WTC11 (cell line): ENCODE data around the gene GRAMD4. TPM values are rescaled to one million over a fixed set of nuclear protein-coding genes. Genes with fewer than 3 reads are reported as not detected.

ENCODE experiments used
- ATAC-seq: fragments of 200-7000 bp; cut with Tn5 transposase; 2 replicates; pipeline ENCODE4 v1.10.0; 2021; ENCODE audit warnings: mild to moderate bottlenecking, moderate library complexity
- CTCF ChIA-PET: fragments of 300-600 bp; sonication (Branson Sonifier 250); formaldehyde crosslinking; loops from one replicate; lab custom pipeline; 2021; ENCODE audit warnings: antibody characterized with exemption; lab: Charles Lee
- POLR2A ChIA-PET: fragments of 350-600 bp; sonication (Branson Sonifier 250); formaldehyde crosslinking; loops from one replicate; lab custom pipeline; 2021; ENCODE audit warnings: antibody characterized with exemption; lab: Charles Lee
- DNase-seq: peaks from one replicate; pipeline ENCODE4 v3.0.0; 2021; ENCODE audit warnings: low spot score
- H3K27ac Mint-ChIP-seq: 2 replicates; pipeline ENCODE4 v1.8.0; 2021; ENCODE audit warnings: mixed read lengths
- H3K27me3 Mint-ChIP-seq: 2 replicates; pipeline ENCODE4 v1.8.0; 2021; ENCODE audit warnings: low read depth, mild to moderate bottlenecking, moderate library complexity, mixed read lengths
- H3K36me3 Mint-ChIP-seq: 2 replicates; pipeline ENCODE4 v1.8.0; 2021; ENCODE audit warnings: mixed read lengths
- H3K4me1 Mint-ChIP-seq: 2 replicates; pipeline ENCODE4 v1.8.0; 2022; ENCODE audit warnings: mixed read lengths
- H3K4me3 Mint-ChIP-seq: 2 replicates; pipeline ENCODE4 v1.8.0; 2021; ENCODE audit warnings: mild to moderate bottlenecking, moderate library complexity, mixed read lengths
- H3K9me3 Mint-ChIP-seq: 2 replicates; pipeline ENCODE4 v1.8.0; 2021; ENCODE audit warnings: mixed read lengths
- AFF4 ChIP-seq: sonication (generic); formaldehyde crosslinking; IDR thresholded peaks from 2 replicates; pipeline ENCODE4 v1.8.1; 2023; ENCODE audit warnings: mild to moderate bottlenecking, missing genetic modification reagents, borderline replicate concordance
- CTCF ChIP-seq: fragments of 200-600 bp; IDR thresholded peaks from 2 replicates; pipeline ENCODE4 v1.8.0; 2022; ENCODE audit warnings: antibody characterized with exemption
- E2F4 ChIP-seq: sonication (generic); formaldehyde crosslinking; IDR thresholded peaks from 2 replicates; pipeline ENCODE4 v1.8.1; 2022; ENCODE audit warnings: low read depth, mild to moderate bottlenecking, moderate library complexity, missing genetic modification reagents, borderline replicate concordance
- ESRRA ChIP-seq: sonication (generic); formaldehyde crosslinking; IDR thresholded peaks from 2 replicates; pipeline ENCODE4 v1.8.1; 2022; ENCODE audit warnings: mild to moderate bottlenecking, missing genetic modification reagents, borderline replicate concordance
- FOXK1 ChIP-seq: sonication (generic); formaldehyde crosslinking; IDR thresholded peaks from 2 replicates; pipeline ENCODE4 v1.8.0; 2022; ENCODE audit warnings: mild to moderate bottlenecking, moderate library complexity, missing genetic modification reagents
- FOXP4 ChIP-seq: sonication (generic); formaldehyde crosslinking; IDR thresholded peaks from 2 replicates; pipeline ENCODE4 v1.8.0; 2022; ENCODE audit warnings: mild to moderate bottlenecking, missing genetic modification reagents
- GRHL2 ChIP-seq: fragments of 250-450 bp; sonication (Bioruptor Pico); IDR thresholded peaks from 2 replicates; pipeline ENCODE4 v1.8.0; 2022; ENCODE audit warnings: mild to moderate bottlenecking, moderate library complexity; ENCODE audit not compliant: insufficient replicate concordance, severe bottlenecking
- IRF1 ChIP-seq: sonication (generic); formaldehyde crosslinking; IDR thresholded peaks from 2 replicates; pipeline ENCODE4 v1.8.0; 2023; ENCODE audit warnings: missing genetic modification reagents
- JUN ChIP-seq: sonication (generic); formaldehyde crosslinking; IDR thresholded peaks from 2 replicates; pipeline ENCODE4 v1.8.0; 2023; ENCODE audit warnings: mild to moderate bottlenecking, missing genetic modification reagents
- KAT7 ChIP-seq: sonication (generic); formaldehyde crosslinking; IDR thresholded peaks from 2 replicates; pipeline ENCODE4 v1.8.1; 2023; ENCODE audit warnings: missing genetic modification reagents, mild to moderate bottlenecking, borderline replicate concordance
- MLX ChIP-seq: sonication (generic); formaldehyde crosslinking; IDR thresholded peaks from 2 replicates; pipeline ENCODE4 v1.8.1; 2023; ENCODE audit warnings: mild to moderate bottlenecking, missing genetic modification reagents, moderate library complexity
- NR1H2 ChIP-seq: sonication (generic); formaldehyde crosslinking; IDR thresholded peaks from 2 replicates; pipeline ENCODE4 v1.9.0; 2021; ENCODE audit warnings: mild to moderate bottlenecking, moderate library complexity, missing genetic modification reagents
- RELA ChIP-seq: sonication (generic); formaldehyde crosslinking; IDR thresholded peaks from 2 replicates; pipeline ENCODE4 v1.8.1; 2022; ENCODE audit warnings: missing genetic modification reagents, mild to moderate bottlenecking, borderline replicate concordance
- RORB ChIP-seq: fragments of 250-450 bp; sonication (Bioruptor Pico); IDR thresholded peaks from 2 replicates; pipeline ENCODE4 v1.9.0; 2021; ENCODE audit warnings: mild to moderate bottlenecking
- TP53 ChIP-seq: sonication (generic); formaldehyde crosslinking; IDR thresholded peaks from 2 replicates; pipeline ENCODE4 v1.8.1; 2023; ENCODE audit warnings: mild to moderate bottlenecking, missing genetic modification reagents
- ZNF263 ChIP-seq: sonication (generic); formaldehyde crosslinking; IDR thresholded peaks from 2 replicates; pipeline ENCODE4 v1.8.1; 2022; ENCODE audit warnings: low read depth, mild to moderate bottlenecking, moderate library complexity, missing genetic modification reagents
- ZNF396 ChIP-seq: fragments of 250-450 bp; sonication (Bioruptor Pico); IDR thresholded peaks from 2 replicates; pipeline ENCODE4 v1.8.0; 2021; ENCODE audit warnings: mild to moderate bottlenecking, moderate library complexity, borderline replicate concordance
- total RNA-seq: library from RNA; stranded (reverse); gene quantifications from 3 replicates; pipeline ENCODE4 v1.2.3, GENCODE V29; 2021

Gene GRAMD4
- total RNA-seq, 1 experiment from 2014 or later, result 41.0 TPM

- ChIA-PET CTCF (interaction anchor here (1.0 to 2.9 kb wide), 3 partner anchors 11 to 222 kb away, joined by 3 to 12 read pairs (median 4); no protein-coding TSS in a partner anchor), POLR2A (no interaction called here)
- TF ChIP-seq RELA (CRISPR knock-in tag) (no peak), KAT7 (CRISPR knock-in tag) (no peak), FOXK1 (CRISPR knock-in tag) (no peak), ZNF396 (no peak), CTCF (no peak), FOXP4 (CRISPR knock-in tag) (no peak), IRF1 (CRISPR knock-in tag) (no peak), GRHL2 (no peak), RORB (CRISPR knock-in tag) (no peak), AFF4 (no peak), ESRRA (CRISPR knock-in tag) (no peak), NR1H2 (no peak), MLX (CRISPR knock-in tag) (no peak)
- no peak for ATAC-seq
- Mint-ChIP-seq H3K4me1 (peaks cover 32% of the 10 kb centered on the region), H3K27me3 (no peaks in the 10 kb centered on the region), H3K36me3 (no peaks in the 10 kb centered on the region), H3K4me3 (no peak overlapping the region), H3K27ac (no peak overlapping the region), H3K9me3 (no peaks in the 10 kb centered on the region)
- no peak for DNase-seq
Observed at GRCh38 chr22:46589141-46589748, 30.9 kb upstream of the GRAMD4 start.

- peak; percentile 10 for DNase-seq
- CTCF ChIA-PET, result interaction anchor here (1.0 to 2.9 kb wide), 2 partner anchors 26 to 222 kb away, joined by 6 to 12 read pairs; no protein-coding TSS in a partner anchor
Observed at GRCh38 chr22:46589871-46590271, 30.3 kb upstream of the GRAMD4 start.

More at GRCh38 chr22:46589871-46590271, 30.3 kb upstream of the GRAMD4 start:
- no peak for TF ChIP-seq TP53 (CRISPR knock-in tag)
- no peak for TF ChIP-seq ZNF263
- TF ChIP-seq JUN (CRISPR knock-in tag), result no peak
- no peak for TF ChIP-seq FOXK1 (CRISPR knock-in tag)
- TF ChIP-seq E2F4 (CRISPR knock-in tag), result no peak
- TF ChIP-seq FOXP4 (CRISPR knock-in tag), result no peak
- ATAC-seq, result no peak
- H3K4me3 Mint-ChIP-seq, result no peak overlapping the region
- no peaks in the 10 kb centered on the region for H3K27me3 Mint-ChIP-seq
- H3K4me1 Mint-ChIP-seq, result peaks cover 26% of the 10 kb centered on the region
- POLR2A ChIA-PET, result no interaction called here
- H3K9me3 Mint-ChIP-seq, result no peaks in the 10 kb centered on the region
- no peaks in the 10 kb centered on the region for H3K36me3 Mint-ChIP-seq
- no peak overlapping the region for H3K27ac Mint-ChIP-seq
